OCI-LY3 (cell line): ENCODE results near the gene DEPDC5.

Experiments
- H2AFZ ChIP-seq: fragments of 200-600, 300-600 bp; shearing (Covaris generic); 2 replicates; pipeline ENCODE4 v1.6.0; 2014; ENCODE audit warnings: antibody characterized with exemption, low read depth, low read length
- H3K27ac ChIP-seq: fragments of 200-600, 300-600 bp; sonication (generic); 2 replicates; pipeline ENCODE4 v1.5.1; 2014; ENCODE audit warnings: mild to moderate bottlenecking, low read length, moderate library complexity, mixed read lengths
- H3K27me3 ChIP-seq: fragments of 200-600, 300-600 bp; sonication (generic); 2 replicates; pipeline ENCODE4 v1.6.1; 2014; ENCODE audit warnings: low read depth, low read length, mixed read lengths
- H3K36me3 ChIP-seq: fragments of 200-600, 300-600 bp; sonication (generic); replicated peaks from 2 replicates; pipeline ENCODE3; 2014; ENCODE audit warnings: low read depth, low read length, mixed read lengths
- H3K4me1 ChIP-seq: fragments of 300-600, 200-600 bp; sonication (generic); 2 replicates; pipeline ENCODE4 v1.6.1; 2014; ENCODE audit warnings: low read length, mixed read lengths
- H3K4me2 ChIP-seq: fragments of 200-600, 300-600 bp; sonication (generic); 2 replicates; pipeline ENCODE4 v1.6.1; 2014; ENCODE audit warnings: low read length, mixed read lengths
- H3K4me3 ChIP-seq: fragments of 300-600, 200-600 bp; sonication (generic); 2 replicates; pipeline ENCODE4 v1.5.1; 2014; ENCODE audit warnings: antibody characterized with exemption, mild to moderate bottlenecking, low read length, moderate library complexity
- H3K79me2 ChIP-seq: fragments of 300-600, 200-600 bp; shearing (Covaris generic); 2 replicates; pipeline ENCODE4 v1.6.1; 2014; ENCODE audit warnings: mild to moderate bottlenecking, low read length, mixed read lengths
- H3K9ac ChIP-seq: fragments of 300-600, 200-600 bp; shearing (Covaris generic); 2 replicates; pipeline ENCODE4 v1.6.0; 2014; ENCODE audit warnings: mild to moderate bottlenecking, low read length, moderate library complexity
- H3K9me3 ChIP-seq: fragments of 200-600, 300-600 bp; shearing (Covaris generic); 2 replicates; pipeline ENCODE4 v1.6.1; 2014; ENCODE audit warnings: low read length, mixed read lengths; ENCODE audit not compliant: insufficient read depth
- H4K20me1 ChIP-seq: fragments of 200-600, 300-600 bp; sonication (generic); 2 replicates; pipeline ENCODE4 v1.6.1; 2016; ENCODE audit warnings: low read length, mixed read lengths; ENCODE audit not compliant: insufficient read depth
- CTCF ChIP-seq: fragments of 200-600, 300-600 bp; sonication (generic); IDR thresholded peaks from 2 replicates; pipeline ENCODE4 v1.5.1; 2014; ENCODE audit warnings: antibody characterized with exemption, low read length, low read depth
- EZH2phosphoT487 ChIP-seq: fragments of 200-600 bp; shearing (Covaris generic); IDR thresholded peaks from 2 replicates; pipeline ENCODE4 v1.6.1; 2018; ENCODE audit warnings: antibody characterized with exemption, mixed run types, low read depth

Gene DEPDC5

DNA sequence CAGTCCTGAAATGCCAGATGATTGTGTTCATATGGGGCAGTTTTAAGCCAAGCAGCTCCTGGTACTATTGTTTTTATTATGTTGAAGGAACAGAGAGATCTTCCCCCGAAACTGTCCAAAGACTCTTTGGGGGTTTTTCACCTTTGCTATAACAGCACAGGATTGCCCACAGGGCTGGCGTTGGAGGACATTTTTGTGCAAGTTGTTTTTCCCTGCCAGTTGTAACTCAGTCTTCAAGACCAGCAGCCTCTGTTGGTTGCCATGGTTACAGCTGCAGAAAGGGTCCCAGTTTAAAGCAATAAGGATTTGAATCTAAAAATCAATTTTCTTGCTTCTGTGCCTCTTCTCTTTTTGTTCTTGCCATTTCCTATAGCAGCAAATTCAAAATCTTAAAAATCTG lies 145.1 kb downstream of the DEPDC5 start:
- peaks cover 6% of the 10 kb centered on the region for H3K36me3 ChIP-seq
- H3K79me2 ChIP-seq: no peaks in the 10 kb centered on the region
- H3K9me3 ChIP-seq: no peaks in the 10 kb centered on the region
- no peaks in the 10 kb centered on the region for H3K4me1 ChIP-seq
- no peak overlapping the region for H3K4me3 ChIP-seq
- TF ChIP-seq CTCF: no peak
- TF ChIP-seq EZH2phosphoT487: no peak
- H2AFZ ChIP-seq: no peak overlapping the region
- no peak overlapping the region for H3K9ac ChIP-seq
- no peak overlapping the region for H3K27ac ChIP-seq
- no peaks in the 10 kb centered on the region for H4K20me1 ChIP-seq
- H3K4me2 ChIP-seq: no peak overlapping the region
- H3K27me3 ChIP-seq: no peaks in the 10 kb centered on the region

- peaks cover 3% of the 10 kb centered on the region for H3K36me3 ChIP-seq
Measured at GRCh38 chr22:31899669-31900068, 145.8 kb downstream of the DEPDC5 start.

DNA sequence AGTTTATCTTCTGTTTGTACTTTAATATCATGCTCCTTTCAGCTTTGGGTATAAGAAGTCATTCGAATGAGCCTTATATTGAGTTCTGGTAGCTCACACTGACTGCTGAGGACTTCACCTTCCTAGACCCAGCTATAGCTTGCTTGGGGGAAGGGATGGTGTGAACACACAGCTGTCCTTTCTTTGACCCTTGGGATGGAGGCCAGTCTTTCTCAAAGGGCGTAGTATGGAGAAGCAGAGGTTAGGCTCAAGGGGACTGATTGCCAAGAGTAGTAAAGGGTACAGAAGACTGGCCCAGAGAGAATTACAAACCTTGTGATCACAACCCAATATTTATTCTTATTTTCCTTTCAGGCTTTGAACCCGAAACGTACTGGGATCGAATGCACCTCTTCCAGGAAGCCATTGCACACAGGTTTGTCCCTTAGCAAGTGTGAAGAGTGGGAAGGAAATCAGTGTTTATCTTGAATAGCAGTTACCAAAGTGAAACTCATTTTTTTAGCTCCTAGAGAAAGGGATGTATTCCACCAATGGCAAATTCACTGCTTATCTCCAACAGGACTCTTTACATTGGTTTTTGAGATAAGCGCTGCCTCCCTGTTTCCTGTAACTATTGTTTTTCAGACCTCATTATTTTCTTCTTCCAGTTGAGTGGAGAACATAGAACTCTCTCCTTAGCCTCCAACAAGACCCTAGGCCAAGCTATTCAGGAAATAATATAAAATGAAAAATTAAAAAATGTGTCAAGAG lies 147.7 kb downstream of the DEPDC5 start:
- H3K27me3 ChIP-seq: no peaks in the 10 kb centered on the region
- no peak overlapping the region for H3K4me3 ChIP-seq
- H3K9me3 ChIP-seq: no peaks in the 10 kb centered on the region
- H2AFZ ChIP-seq: no peak overlapping the region
- no peaks in the 10 kb centered on the region for H3K4me1 ChIP-seq
- no peak overlapping the region for H3K27ac ChIP-seq
- no peak overlapping the region for H3K4me2 ChIP-seq
- TF ChIP-seq EZH2phosphoT487 (no peak), CTCF (no peak)
- H3K36me3 ChIP-seq: peaks cover 4% of the 10 kb centered on the region
- H3K79me2 ChIP-seq: no peaks in the 10 kb centered on the region
- no peaks in the 10 kb centered on the region for H4K20me1 ChIP-seq
- H3K9ac ChIP-seq: no peak overlapping the region

More at GRCh38 chr22:31899669-31900068, 145.8 kb downstream of the DEPDC5 start:
- no peaks in the 10 kb centered on the region for H3K27me3 ChIP-seq
- H4K20me1 ChIP-seq: no peaks in the 10 kb centered on the region
- no peak overlapping the region for H3K4me2 ChIP-seq
- TF ChIP-seq EZH2phosphoT487: no peak
- no peak for TF ChIP-seq CTCF
- H3K79me2 ChIP-seq: no peaks in the 10 kb centered on the region
- H3K9me3 ChIP-seq: no peaks in the 10 kb centered on the region
- H3K4me3 ChIP-seq: no peak overlapping the region
- H3K9ac ChIP-seq: no peak overlapping the region
- H3K27ac ChIP-seq: no peak overlapping the region
- no peaks in the 10 kb centered on the region for H3K4me1 ChIP-seq
- H2AFZ ChIP-seq: no peak overlapping the region

GRCh38 chr22:31904651-31905050 lies 150.8 kb downstream of the DEPDC5 start:
- no peak overlapping the region for H3K4me3 ChIP-seq
- H3K27ac ChIP-seq: no peak overlapping the region
- TF ChIP-seq EZH2phosphoT487: no peak
- TF ChIP-seq CTCF: no peak
- no peaks in the 10 kb centered on the region for H3K4me1 ChIP-seq
- H3K9me3 ChIP-seq: no peaks in the 10 kb centered on the region
- no peak overlapping the region for H2AFZ ChIP-seq
- H3K9ac ChIP-seq: no peak overlapping the region
- no peak overlapping the region for H3K4me2 ChIP-seq
- H4K20me1 ChIP-seq: no peaks in the 10 kb centered on the region
- no peaks in the 10 kb centered on the region for H3K27me3 ChIP-seq
- H3K79me2 ChIP-seq: no peaks in the 10 kb centered on the region
- H3K36me3 ChIP-seq: peaks cover 4% of the 10 kb centered on the region
